ENCODE measurements around the gene ADGRD1.
A peak's percentile ranks its signal among the peaks of the same experiment; 100 is the strongest.

Gene ADGRD1

GRCh38 chr12:131089531-131090273 lies 136.0 kb downstream of the ADGRD1 start:
- no peak overlapping the region for H3K4me3 ChIP-seq (ENCODE audit: low read depth, low read length)
- TF ChIP-seq POLR2A (IDR thresholded peaks at IDR 0.05; ENCODE audit: extremely low read depth, insufficient read length) (no peak), CTCF (IDR thresholded peaks at IDR 0.05; ENCODE audit: low read depth, low read length) (no peak), MYC (IDR thresholded peaks at IDR 0.05; ENCODE audit: low read depth, low read length) (no peak), MAX (IDR thresholded peaks at IDR 0.05; ENCODE audit: low read depth, low read length) (no peak)
- no peak for DNase-seq (ENCODE audit: low read depth)

GRCh38 chr12:131090274-131091210 lies 136.8 kb downstream of the ADGRD1 start:
- H3K4me3 ChIP-seq (ENCODE audit: low read depth, low read length) = no peak overlapping the region
- DNase-seq (ENCODE audit: low read depth) = no peak
- no peak for TF ChIP-seq CTCF (IDR thresholded peaks at IDR 0.05; ENCODE audit: low read depth, low read length)
- TF ChIP-seq MYC (IDR thresholded peaks at IDR 0.05; ENCODE audit: low read depth, low read length) = no peak
- no peak for TF ChIP-seq POLR2A (IDR thresholded peaks at IDR 0.05; ENCODE audit: extremely low read depth, insufficient read length)
- TF ChIP-seq MAX (IDR thresholded peaks at IDR 0.05; ENCODE audit: low read depth, low read length) = no peak

GRCh38 chr12:131091413-131091975 lies 137.8 kb downstream of the ADGRD1 start:
- H3K4me3 ChIP-seq (ENCODE audit: low read depth, low read length) = no peak overlapping the region
- DNase-seq (ENCODE audit: low read depth) = no peak
- TF ChIP-seq POLR2A (IDR thresholded peaks at IDR 0.05; ENCODE audit: extremely low read depth, insufficient read length) = no peak
- TF ChIP-seq MYC (IDR thresholded peaks at IDR 0.05; ENCODE audit: low read depth, low read length) = no peak

GRCh38 chr12:131091976-131092691 lies 138.4 kb downstream of the ADGRD1 start:
- TF ChIP-seq POLR2A (IDR thresholded peaks at IDR 0.05; ENCODE audit: extremely low read depth, insufficient read length) (no peak), CTCF (IDR thresholded peaks at IDR 0.05; ENCODE audit: low read depth, low read length) (no peak), MAX (IDR thresholded peaks at IDR 0.05; ENCODE audit: low read depth, low read length) (no peak), MYC (IDR thresholded peaks at IDR 0.05; ENCODE audit: low read depth, low read length) (no peak)
- no peak overlapping the region for H3K4me3 ChIP-seq (ENCODE audit: low read depth, low read length)
- no peak for DNase-seq (ENCODE audit: low read depth)

GRCh38 chr12:131092901-131093603 lies 139.3 kb downstream of the ADGRD1 start:
- DNase-seq (ENCODE audit: low read depth) = peak; percentile 92
- no peak for TF ChIP-seq MAX (IDR thresholded peaks at IDR 0.05; ENCODE audit: low read depth, low read length)
- no peak for TF ChIP-seq MYC (IDR thresholded peaks at IDR 0.05; ENCODE audit: low read depth, low read length)
- TF ChIP-seq CTCF (IDR thresholded peaks at IDR 0.05; ENCODE audit: low read depth, low read length) = peak; percentile 12
- no peak for TF ChIP-seq POLR2A (IDR thresholded peaks at IDR 0.05; ENCODE audit: extremely low read depth, insufficient read length)
- no peak overlapping the region for H3K4me3 ChIP-seq (ENCODE audit: low read depth, low read length)

Measured in NB4 (cell line).